Measurements from ENCODE around the gene ACSS1.

- TF ChIP-seq CTCF (IDR thresholded peaks at IDR 0.05) (no peak), POLR2A (IDR thresholded peaks at IDR 0.05) (no peak)
These were observed 72.1 kb downstream of the ACSS1 start for GRCh38 chr20:24985802-24986201.

Measured in body of pancreas (tissue), 4 donors.